AG08395 (cell line): ENCODE data around the gene RAPGEF4.
A peak's percentile ranks its signal among the peaks of the same experiment; 100 is the strongest.

Source experiments
- DNase-seq: peaks from one replicate; pipeline ENCODE4 v3.0.0; 2012; ENCODE audit warnings: mixed read lengths, low spot score

The RAPGEF4 gene

GRCh38 chr2:172861656-172862476, 126.2 kb downstream of the RAPGEF4 start:
- DNase-seq = no peak

DNA sequence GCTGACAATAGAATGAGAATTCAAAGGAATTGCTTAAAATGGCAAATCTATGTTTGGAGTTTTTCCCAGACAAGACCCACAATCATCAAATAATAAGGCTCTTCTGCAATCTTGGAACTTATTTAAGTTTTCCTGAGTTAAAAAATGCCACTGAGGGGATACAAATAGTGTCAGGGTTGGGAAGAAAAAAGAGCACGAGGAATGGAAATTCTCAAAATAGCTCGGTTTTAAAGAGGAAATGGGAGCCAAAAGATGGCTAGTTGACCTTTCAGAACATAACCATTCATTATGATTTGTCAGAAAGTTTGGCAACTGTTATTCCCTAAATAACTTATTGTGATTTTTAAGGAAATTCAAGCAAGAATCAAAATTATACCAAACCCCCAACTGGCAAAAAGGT, 127.7 kb downstream of the RAPGEF4 start:
- DNase-seq = no peak

- DNase-seq = peak; percentile 13
Observed at GRCh38 chr2:172864182-172864581, 128.5 kb downstream of the RAPGEF4 start.

- no peak for DNase-seq
Observed at GRCh38 chr2:172865422-172865821, 129.8 kb downstream of the RAPGEF4 start.

DNA sequence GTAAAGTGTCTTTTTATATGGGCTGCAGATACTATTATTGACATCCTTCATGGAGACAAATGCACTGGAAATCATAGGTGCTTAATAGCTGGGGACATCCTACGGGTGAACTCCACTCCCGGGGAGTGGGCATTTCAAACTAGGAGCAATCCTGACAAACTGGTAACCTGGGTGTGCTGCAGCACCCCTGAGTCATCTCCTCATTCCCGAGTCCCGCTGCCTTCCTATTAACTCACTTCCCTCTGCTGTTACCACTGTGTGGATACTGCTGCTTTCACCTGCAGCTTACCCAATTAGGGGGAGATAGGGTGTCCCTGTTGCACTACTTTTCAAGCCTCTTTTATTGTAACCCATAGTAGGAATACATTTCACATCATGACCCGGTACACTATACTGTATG, 134.2 kb downstream of the RAPGEF4 start:
- DNase-seq = no peak

- DNase-seq = no peak
Observed at GRCh38 chr2:172870396-172870795, 134.8 kb downstream of the RAPGEF4 start.

- no peak for DNase-seq
Observed at GRCh38 chr2:172877826-172878225, 142.2 kb downstream of the RAPGEF4 start.

- no peak for DNase-seq
Observed at GRCh38 chr2:172878260-172878659, 142.6 kb downstream of the RAPGEF4 start.

- DNase-seq = no peak
Observed at GRCh38 chr2:172884336-172884735, 148.7 kb downstream of the RAPGEF4 start.

DNA sequence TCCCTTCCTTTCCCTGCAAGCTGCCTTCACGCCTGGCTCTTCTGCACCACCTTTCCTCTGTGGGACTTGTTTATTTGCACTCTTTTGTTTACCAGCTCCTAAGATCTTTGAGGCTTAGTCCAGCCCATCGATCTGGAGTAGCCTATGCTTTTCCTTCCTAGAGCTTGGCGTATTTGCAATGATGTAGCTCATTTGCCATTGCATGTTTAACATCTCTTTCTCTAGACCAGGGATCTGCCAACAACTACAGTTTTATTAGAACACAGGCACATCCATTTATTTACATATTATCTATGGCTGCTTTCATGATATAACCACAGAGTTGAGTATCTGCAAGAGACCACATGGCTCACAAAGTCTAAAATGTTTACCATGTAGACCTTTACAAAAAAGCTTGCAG, 150.4 kb downstream of the RAPGEF4 start:
- DNase-seq = no peak

- DNase-seq = no peak
Observed at GRCh38 chr2:172887280-172887679, 151.6 kb downstream of the RAPGEF4 start.

DNA sequence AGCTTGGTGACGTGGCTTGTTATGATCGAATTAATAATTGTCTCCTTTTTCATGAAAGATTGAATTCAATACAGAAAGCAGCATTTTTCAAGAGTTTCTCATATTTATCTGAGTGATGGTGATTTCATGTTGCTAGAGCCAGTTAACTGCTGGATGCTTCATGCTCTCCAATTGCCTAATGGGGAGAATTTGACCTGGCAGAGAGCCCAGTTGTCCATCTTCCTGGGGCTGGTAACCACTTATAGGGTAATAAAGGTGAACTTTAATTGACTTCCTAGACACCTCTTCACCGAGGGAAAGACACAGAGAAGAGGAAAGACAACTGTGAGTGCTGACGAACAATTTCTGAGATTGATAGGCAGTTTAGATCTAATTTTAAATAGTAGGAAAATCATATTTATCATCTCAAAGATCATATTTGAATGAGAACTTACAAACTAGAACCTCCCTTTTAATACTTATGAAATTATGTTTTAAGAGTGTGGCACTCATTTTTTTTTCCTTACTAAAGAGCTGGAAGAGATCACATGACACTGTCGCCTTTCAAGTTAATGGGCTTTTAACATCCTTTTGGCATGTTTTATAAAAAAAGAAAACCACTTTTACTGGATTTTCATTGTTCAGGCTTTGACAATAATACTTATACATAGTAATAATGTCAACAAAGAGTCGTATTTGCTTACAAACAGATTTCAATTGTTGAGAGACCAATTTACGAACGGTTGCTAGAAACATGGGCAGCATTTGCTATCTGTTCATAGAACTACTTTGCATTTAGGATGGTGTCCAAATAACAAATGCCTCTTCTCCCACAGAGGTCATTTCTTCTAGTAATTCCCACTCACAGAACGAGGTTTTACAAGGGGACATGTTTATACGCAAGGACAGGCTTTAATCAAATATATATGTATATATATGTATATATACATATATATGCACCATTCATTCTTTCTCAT, 153.3 kb downstream of the RAPGEF4 start:
- DNase-seq = no peak

DNA sequence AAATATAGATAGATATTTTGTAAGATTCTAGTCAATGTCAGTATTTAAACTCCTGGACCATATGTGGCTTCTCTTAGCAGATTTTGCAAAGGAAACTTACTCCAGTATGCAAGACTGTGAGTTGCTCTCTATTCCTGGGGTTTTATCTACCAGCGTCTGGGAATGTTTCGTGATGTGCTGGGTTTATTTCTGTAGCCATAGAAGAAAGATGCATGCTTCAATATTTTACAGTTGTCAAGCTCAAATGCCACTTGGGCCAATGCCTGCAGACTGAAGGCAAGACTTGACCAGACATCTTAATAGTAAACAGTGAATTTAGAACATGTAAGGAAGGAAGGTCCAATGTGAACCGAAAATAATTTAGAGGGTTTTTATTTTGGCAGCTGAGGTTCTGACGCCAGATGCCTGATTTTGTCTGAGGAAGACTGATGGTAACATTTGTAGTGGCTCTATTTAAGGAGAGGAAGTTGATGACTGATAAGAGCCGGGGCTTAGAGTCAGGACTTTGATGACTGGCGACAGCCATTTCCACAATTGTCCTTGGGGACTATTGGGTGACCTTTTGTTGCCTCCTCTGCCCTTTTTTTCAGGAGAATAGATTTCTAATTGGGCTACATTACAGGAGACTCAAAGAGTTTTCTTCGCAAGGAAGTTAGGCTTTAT, 154.3 kb downstream of the RAPGEF4 start:
- no peak for DNase-seq

GRCh38 chr2:172893111-172893510, 157.5 kb downstream of the RAPGEF4 start:
- no peak for DNase-seq

GRCh38 chr2:172893671-172894070, 158.0 kb downstream of the RAPGEF4 start:
- no peak for DNase-seq

- DNase-seq = no peak
Observed at GRCh38 chr2:172894689-172895387, 159.2 kb downstream of the RAPGEF4 start.

GRCh38 chr2:172896661-172897081, 161.0 kb downstream of the RAPGEF4 start:
- no peak for DNase-seq

DNA sequence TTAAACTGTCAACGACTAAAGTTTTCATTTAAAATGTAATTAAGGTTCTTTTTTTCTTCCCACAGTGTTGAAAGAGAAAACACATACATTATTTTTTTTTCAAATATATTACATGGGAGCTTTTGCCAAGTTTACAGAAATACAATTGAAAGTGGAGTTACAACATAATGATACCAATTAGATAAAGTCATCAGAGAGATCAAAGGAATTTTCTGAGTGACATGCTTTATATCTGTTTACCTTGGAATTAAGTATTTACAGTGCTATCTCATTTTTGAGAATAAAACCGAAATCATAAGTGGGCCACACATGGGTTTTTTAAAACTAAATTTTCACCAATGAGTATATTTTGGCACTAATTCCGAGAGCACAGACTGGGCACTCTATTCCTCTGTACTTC, 165.2 kb downstream of the RAPGEF4 start:
- DNase-seq = no peak

- DNase-seq = no peak
Observed at GRCh38 chr2:172901913-172902312, 166.3 kb downstream of the RAPGEF4 start.

DNA sequence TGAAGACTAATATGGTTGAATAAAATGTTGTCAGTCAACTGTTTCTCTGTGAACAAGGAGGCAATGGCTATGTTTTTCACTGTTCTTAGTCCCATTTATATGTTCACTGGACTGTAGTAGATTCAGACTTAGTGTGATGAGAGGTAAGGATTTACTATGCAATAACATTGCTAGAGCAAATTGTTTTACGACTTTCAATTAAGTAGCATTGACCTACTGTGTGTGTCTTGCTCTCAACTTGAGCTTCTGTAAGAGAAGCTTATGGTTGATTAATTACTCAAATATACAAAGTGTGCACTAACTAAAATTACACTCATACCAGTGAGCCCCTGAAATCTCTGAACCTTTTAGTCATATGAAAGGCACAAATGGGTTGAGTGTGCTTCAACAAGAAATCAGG, 168.6 kb downstream of the RAPGEF4 start:
- no peak for DNase-seq

DNA sequence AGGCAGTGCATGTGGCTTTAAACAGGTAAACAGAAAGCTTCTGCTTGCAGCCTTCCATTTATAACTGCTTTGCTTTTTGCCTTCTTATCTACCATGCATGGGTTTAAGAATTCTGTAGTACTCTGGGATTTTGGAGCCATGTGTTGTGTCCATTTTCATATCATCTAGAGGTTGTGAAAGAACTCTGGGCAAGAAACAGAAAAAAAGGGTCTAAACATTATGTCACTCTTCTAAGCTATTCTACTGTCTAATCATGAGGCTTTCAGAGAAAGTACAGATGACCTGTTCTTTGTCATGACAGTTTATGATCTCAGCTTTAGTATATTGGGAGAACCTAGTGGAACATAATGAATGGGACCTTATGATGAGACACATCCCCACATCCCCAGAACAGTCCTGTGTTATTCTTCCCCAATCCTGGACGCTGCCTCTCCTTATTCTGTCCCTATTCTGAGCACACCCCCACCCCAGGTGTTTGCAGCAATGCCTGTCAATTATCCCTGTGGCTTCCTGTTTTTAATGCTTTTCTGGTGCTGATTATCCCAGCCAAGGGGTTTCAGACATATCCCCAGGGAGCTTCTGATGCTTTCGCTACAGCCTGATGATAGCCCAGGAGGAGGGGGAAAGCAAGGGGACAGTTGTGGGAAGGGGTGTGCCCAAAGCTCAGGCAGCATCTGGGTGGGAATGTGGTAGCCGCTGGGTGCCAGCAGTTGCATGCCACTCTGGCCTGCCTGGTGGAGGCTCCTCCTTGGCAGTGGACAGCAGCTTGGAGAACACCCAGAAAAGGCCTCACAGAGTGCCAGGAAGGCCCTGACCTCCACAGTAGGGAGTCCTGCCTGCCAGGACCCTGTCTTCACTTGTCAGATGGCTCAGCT, 170.5 kb downstream of the RAPGEF4 start:
- no peak for DNase-seq
